H9 (cell line): Measurements from ENCODE around the gene KIF16B. TPM values are rescaled to one million over a fixed set of nuclear protein-coding genes. Genes with fewer than 3 reads are reported as not detected.
A peak's percentile ranks its signal among the peaks of the same experiment; 100 is the strongest.

Experiments
- DNase-seq: peaks from one replicate; pipeline ENCODE4 v3.0.0-alpha.2; 2017
- H2AFZ ChIP-seq: one replicate; pipeline ENCODE4 v1.6.1; 2013; ENCODE audit warnings: mild to moderate bottlenecking, low read length, control low read depth, moderate library complexity
- H2AK5ac ChIP-seq: 2 replicates; pipeline ENCODE4 v1.6.1; 2013; ENCODE audit warnings: low read length, control low read depth, mixed read lengths; ENCODE audit not compliant: insufficient read length
- H2BK120ac ChIP-seq: one replicate; pipeline ENCODE4 v1.6.1; 2013; ENCODE audit warnings: low read depth, mild to moderate bottlenecking, low read length, control low read depth, inconsistent platforms; ENCODE audit not compliant: poor library complexity, severe bottlenecking
- H2BK12ac ChIP-seq: 2 replicates; pipeline ENCODE4 v1.6.1; 2013; ENCODE audit warnings: low read length, control low read depth, mixed read lengths, low read depth; ENCODE audit not compliant: insufficient read length
- H2BK15ac ChIP-seq: 2 replicates; pipeline ENCODE4 v1.6.1; 2013; ENCODE audit warnings: low read depth, low read length, control low read depth
- H2BK20ac ChIP-seq: one replicate; pipeline ENCODE4 v1.6.1; 2013; ENCODE audit warnings: low read depth, mild to moderate bottlenecking, low read length, control low read depth, inconsistent platforms; ENCODE audit not compliant: poor library complexity, severe bottlenecking
- H2BK5ac ChIP-seq: 2 replicates; pipeline ENCODE4 v1.6.1; 2013; ENCODE audit warnings: low read length, control low read depth, mixed read lengths; ENCODE audit not compliant: insufficient read length
- H3K14ac ChIP-seq: 2 replicates; pipeline ENCODE4 v1.6.1; 2013; ENCODE audit warnings: low read length, control low read depth; ENCODE audit not compliant: insufficient read depth
- H3K18ac ChIP-seq: 2 replicates; pipeline ENCODE4 v1.6.1; 2013; ENCODE audit warnings: low read depth, mild to moderate bottlenecking, mixed read lengths, low read length, control low read depth; ENCODE audit not compliant: insufficient read length
- H3K23ac ChIP-seq: 2 replicates; pipeline ENCODE4 v1.6.1; 2013; ENCODE audit warnings: low read length, control low read depth, mixed read lengths, low read depth; ENCODE audit not compliant: insufficient read length
- H3K23me2 ChIP-seq: 2 replicates; pipeline ENCODE4 v1.6.1; 2013; ENCODE audit warnings: low read depth, mild to moderate bottlenecking, mixed read lengths, low read length, control low read depth; ENCODE audit not compliant: insufficient read length, poor library complexity, severe bottlenecking
- H3K27ac ChIP-seq: 2 replicates; pipeline ENCODE4 v1.5.1; 2013; ENCODE audit warnings: low read length, control low read depth, mixed read lengths, low read depth; ENCODE audit not compliant: insufficient read length
- H3K27me3 ChIP-seq: 2 replicates; pipeline ENCODE4 v1.6.1; 2013; ENCODE audit warnings: low read length, control low read depth, inconsistent platforms; ENCODE audit not compliant: insufficient read depth
- H3K4ac ChIP-seq: 2 replicates; pipeline ENCODE4 v1.6.1; 2013; ENCODE audit warnings: low read depth, mild to moderate bottlenecking, control low read depth, inconsistent platforms, low read length, moderate library complexity
- H3K4me1 ChIP-seq: 2 replicates; pipeline ENCODE4 v1.6.1; 2013; ENCODE audit warnings: low read length, control low read depth, inconsistent platforms; ENCODE audit not compliant: insufficient read depth
- H3K4me2 ChIP-seq: 2 replicates; pipeline ENCODE4 v1.6.1; 2013; ENCODE audit warnings: low read length, control low read depth, mixed read lengths; ENCODE audit not compliant: insufficient read length, insufficient read depth
- H3K56ac ChIP-seq: 2 replicates; pipeline ENCODE4 v1.6.1; 2013; ENCODE audit warnings: low read depth, mild to moderate bottlenecking, mixed read lengths, low read length, control low read depth; ENCODE audit not compliant: insufficient read length
- H3K79me1 ChIP-seq: 2 replicates; pipeline ENCODE4 v1.6.1; 2013; ENCODE audit warnings: low read depth, mild to moderate bottlenecking, moderate library complexity, low read length, control low read depth, inconsistent platforms; ENCODE audit not compliant: insufficient read depth, poor library complexity, severe bottlenecking
- H3K79me2 ChIP-seq: 2 replicates; pipeline ENCODE4 v1.6.1; 2013; ENCODE audit warnings: low read length, control low read depth, inconsistent platforms; ENCODE audit not compliant: insufficient read depth
- H3K9ac ChIP-seq: 2 replicates; pipeline ENCODE4 v1.6.1; 2013; ENCODE audit warnings: low read length, control low read depth, mixed read lengths; ENCODE audit not compliant: insufficient read length; ENCODE audit errors: extremely low read depth
- H3K9me3 ChIP-seq: one replicate; pipeline ENCODE4 v1.6.1; 2013; ENCODE audit warnings: low read depth, low read length, inconsistent platforms; ENCODE audit not compliant: control insufficient read depth
- H3T11ph ChIP-seq: one replicate; pipeline ENCODE4 v1.6.1; 2013; ENCODE audit warnings: mild to moderate bottlenecking, low read length, control low read depth, inconsistent platforms
- H4K20me1 ChIP-seq: one replicate; pipeline ENCODE4 v1.6.1; 2013; ENCODE audit not compliant: control insufficient read depth, insufficient read length, insufficient read depth
- H4K5ac ChIP-seq: 2 replicates; pipeline ENCODE4 v1.6.1; 2013; ENCODE audit warnings: low read depth, mild to moderate bottlenecking, mixed read lengths, low read length, control low read depth; ENCODE audit not compliant: insufficient read length
- H4K8ac ChIP-seq: replicated peaks from 2 replicates; pipeline ENCODE4 v1.6.1; 2013; ENCODE audit warnings: low read length, control low read depth, mixed read lengths, low read depth; ENCODE audit not compliant: insufficient read length
- H4K91ac ChIP-seq: 2 replicates; pipeline ENCODE4 v1.6.1; 2013; ENCODE audit warnings: low read depth, mild to moderate bottlenecking, moderate library complexity, mixed read lengths, low read length, control low read depth; ENCODE audit not compliant: insufficient read length
- H3K27ac Mint-ChIP-seq, 3 experiments: 2 replicates in 2 of 3; 3 replicates in 1 of 3; pipeline ENCODE4 v1.8.0; 2020 to 2021; ENCODE audit warnings: mixed read lengths in 3 of 3, mild to moderate bottlenecking in 1 of 3, moderate library complexity in 1 of 3
- H3K27me3 Mint-ChIP-seq: 2 replicates; pipeline ENCODE4 v1.8.0; 2021; ENCODE audit warnings: low read depth, mild to moderate bottlenecking, moderate library complexity, mixed read lengths
- H3K36me3 Mint-ChIP-seq, 3 experiments: 2 replicates in 2 of 3; 3 replicates in 1 of 3; pipeline ENCODE4 v1.8.0; 2020 to 2021; ENCODE audit warnings: low read depth in 3 of 3, mixed read lengths in 3 of 3; ENCODE audit not compliant: insufficient read depth in 1 of 3
- H3K4me1 Mint-ChIP-seq, 2 experiments: 2 replicates each; pipeline ENCODE4 v1.8.0; 2020; ENCODE audit warnings: mixed read lengths in 2 of 2
- H3K4me3 Mint-ChIP-seq, 2 experiments: 2 replicates in 1 of 2; 3 replicates in 1 of 2; pipeline ENCODE4 v1.8.0; 2020 to 2021; ENCODE audit warnings: mild to moderate bottlenecking in 2 of 2, mixed read lengths in 2 of 2, moderate library complexity in 1 of 2
- H3K9me3 Mint-ChIP-seq, 2 experiments: 2 replicates in 1 of 2; 3 replicates in 1 of 2; pipeline ENCODE4 v1.8.0; 2020; ENCODE audit warnings: mild to moderate bottlenecking in 2 of 2, mixed read lengths in 2 of 2, moderate library complexity in 1 of 2
- CTCF ChIP-seq: fragments of 200-600 bp; sonication (generic); conservative IDR thresholded peaks from 3 replicates; pipeline ENCODE4 v1.8.0; 2021; ENCODE audit warnings: antibody characterized with exemption, mild to moderate bottlenecking
- WGBS: extraction: QIAGEN DNeasy Blood & Tissue Kit; methylation state at CpG from one replicate; pipeline ENCODE4 v1.1.7; 2013; ENCODE audit warnings: missing lambda C conversion rate, low lambda C conversion rate, mixed read lengths; ENCODE audit not compliant: insufficient read length; ENCODE audit errors: extremely low coverage; 5-methylcytosine and 5-hydroxymethylcytosine counted together
- total RNA-seq: library from RNA; stranded (reverse); gene quantifications from 2 replicates; pipeline ENCODE4 v1.2.1, GENCODE V29; 2021

The KIF16B gene
- total RNA-seq, 1 experiment from 2014 or later = 7.4 TPM

DNA sequence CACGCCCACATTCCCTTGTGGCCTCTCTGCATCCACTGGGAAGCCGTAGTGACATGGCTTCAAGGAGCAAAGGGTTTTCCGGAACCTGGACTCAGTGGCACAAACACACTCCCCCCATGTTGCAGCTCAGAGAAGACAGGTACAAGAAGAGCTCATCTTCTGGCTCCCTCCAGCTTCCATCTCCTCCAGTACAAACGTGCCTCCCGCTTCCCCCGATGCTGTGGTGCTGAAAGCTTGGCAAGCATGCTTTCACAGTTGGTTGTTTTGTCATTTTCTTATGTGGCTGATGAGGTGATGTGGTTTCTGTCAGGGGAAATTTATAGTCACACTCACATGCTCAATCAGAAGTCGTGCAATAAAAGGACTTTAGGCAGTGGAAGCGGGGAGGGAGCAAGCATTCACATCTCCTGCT, 258.5 kb downstream of the KIF16B start:
- Histone ChIP-seq H3K79me1 (no peaks in the 10 kb centered on the region), H3K79me2 (no peaks in the 10 kb centered on the region), H3K56ac (no peak overlapping the region), H3K9ac (no peak overlapping the region), H4K91ac (no peak overlapping the region), H2AK5ac (no peak overlapping the region), H3K27me3 (no peaks in the 10 kb centered on the region), H3K14ac (no peak overlapping the region), H2AFZ (no peak overlapping the region), H3K4me1 (no peaks in the 10 kb centered on the region), H3K4ac (no peak overlapping the region), H4K20me1 (no peaks in the 10 kb centered on the region), H3T11ph (no peak overlapping the region), H3K4me2 (no peak overlapping the region), H2BK15ac (no peak overlapping the region), H2BK5ac (no peak overlapping the region), H3K9me3 (no peaks in the 10 kb centered on the region), H2BK120ac (no peak overlapping the region), H2BK12ac (no peak overlapping the region), H3K23ac (no peak overlapping the region), H3K18ac (no peak overlapping the region), H3K23me2 (no peaks in the 10 kb centered on the region), H2BK20ac (no peak overlapping the region), H3K27ac (no peak overlapping the region), H4K8ac (no peak overlapping the region), H4K5ac (no peak overlapping the region)
- WGBS = no CpG with 5 or more reads among the region's 8 CpGs
- no peak for TF ChIP-seq CTCF
- Mint-ChIP-seq H3K27me3 (no peaks in the 10 kb centered on the region), H3K4me1 (peaks cover under 1 to 5% of the 10 kb centered on the region in 2 experiments), H3K9me3 (no peaks in the 10 kb centered on the region), H3K27ac (peak overlapping the region in 1 of 3 experiments; percentile 78; a peak in 1 of 7 replicates), H3K4me3 (no peak overlapping the region), H3K36me3 (peaks cover 0 to 6% (median 4%) of the 10 kb centered on the region in 3 experiments; a peak in 4 of 7 replicates)
- DNase-seq = no peak
